Fibroblast of lung (primary cell): ENCODE results near the gene DLL3. TPM values are rescaled to one million over a fixed set of nuclear protein-coding genes. Genes with fewer than 3 reads are reported as not detected.

Experiments
- DNase-seq, 2 donors: peaks; one replicate each; pipeline versions ENCODE4 v3.0.0 to v3.0.0-alpha.2; 2010; ENCODE audit warnings: low read depth in 2 of 2
- H2AFZ ChIP-seq: 2 replicates; pipeline ENCODE4 v1.5.1; 2012; ENCODE audit warnings: low read length, control low read depth, inconsistent platforms
- H3K27ac ChIP-seq: 2 replicates; pipeline ENCODE4 v1.5.1; 2011; ENCODE audit warnings: low read length, control low read depth; ENCODE audit not compliant: insufficient read depth
- H3K27me3 ChIP-seq: 2 replicates; pipeline ENCODE4 v1.5.1; 2011; ENCODE audit warnings: mild to moderate bottlenecking, low read length; ENCODE audit not compliant: control insufficient read depth, insufficient read depth
- H3K36me3 ChIP-seq: 2 replicates; pipeline ENCODE4 v1.5.1; 2011; ENCODE audit warnings: low read length; ENCODE audit not compliant: control insufficient read depth, insufficient read depth
- H3K4me1 ChIP-seq: 2 replicates; pipeline ENCODE4 v1.5.1; 2011; ENCODE audit warnings: low read length; ENCODE audit not compliant: control insufficient read depth, insufficient read depth; ENCODE audit errors: extremely low read depth
- H3K4me2 ChIP-seq: 2 replicates; pipeline ENCODE4 v1.5.1; 2011; ENCODE audit warnings: low read length, control low read depth; ENCODE audit not compliant: insufficient read depth; ENCODE audit errors: extremely low read depth
- H3K4me3 ChIP-seq, 4 experiments: fragments of 200-600 bp in 1 of 4; sonication (generic) in 1 of 4; replicated peaks in 1 of 4; 2 replicates each; pipeline ENCODE4 v1.5.1; 2011 to 2016; ENCODE audit warnings: low read length in 4 of 4, low read depth in 3 of 4, mild to moderate bottlenecking in 3 of 4, control low read depth in 2 of 4, inconsistent platforms in 1 of 4, mixed read lengths in 1 of 4; ENCODE audit not compliant: insufficient read depth in 1 of 4; ENCODE audit errors: control extremely low read depth in 1 of 4
- H3K79me2 ChIP-seq: 2 replicates; pipeline ENCODE4 v1.5.1; 2012; ENCODE audit warnings: mild to moderate bottlenecking, low read length, inconsistent platforms; ENCODE audit not compliant: control insufficient read depth, insufficient read depth
- H3K9ac ChIP-seq: 2 replicates; pipeline ENCODE4 v1.5.1; 2011; ENCODE audit warnings: mild to moderate bottlenecking, low read length, control low read depth; ENCODE audit not compliant: insufficient read depth
- H3K9me3 ChIP-seq: 2 replicates; pipeline ENCODE4 v1.5.1; 2012; ENCODE audit warnings: low read depth, low read length; ENCODE audit not compliant: control insufficient read depth, insufficient read depth
- H4K20me1 ChIP-seq: 2 replicates; pipeline ENCODE4 v1.5.1; 2011; ENCODE audit warnings: low read length; ENCODE audit not compliant: control insufficient read depth, insufficient read depth; ENCODE audit errors: extremely low read depth
- CTCF ChIP-seq, 2 donors: IDR thresholded peaks in 1 of 2; conservative IDR thresholded peaks in 1 of 2; 1 replicate in 1 of 2; 2 replicates in 1 of 2; pipeline ENCODE4 v1.5.1; 2011 to 2012; ENCODE audit warnings: low read length in 2 of 2, control low read depth in 1 of 2, inconsistent platforms in 1 of 2, low read depth in 1 of 2, mild to moderate bottlenecking in 1 of 2
- EZH2 ChIP-seq: IDR thresholded peaks from 2 replicates; pipeline ENCODE4 v1.5.1; 2012; ENCODE audit warnings: low read length, control low read depth, mild to moderate bottlenecking; ENCODE audit errors: missing control alignments
- polyA plus RNA-seq, 2 donors: library from polyadenylated mRNA; depleted of rRNA in 1 of 2; stranded (reverse) in 1 of 2; unstranded in 1 of 2; fragments of >200 nt; gene quantifications; 2 replicates each; pipeline ENCODE4 v1.2.1, GENCODE V29; 2011 to 2012; ENCODE audit warnings: missing spikeins in 1 of 2
- total RNA-seq: library from RNA; depleted of rRNA; stranded (reverse); fragments of >200 nt; gene quantifications from 2 replicates; pipeline ENCODE4 v1.2.1, GENCODE V29; 2014

DLL3 gene
- total and polyA plus RNA-seq, 2 donors (not counting 1 experiment from before 2014, with no cell fraction given) = under 0.01 to 0.11 TPM

DNA sequence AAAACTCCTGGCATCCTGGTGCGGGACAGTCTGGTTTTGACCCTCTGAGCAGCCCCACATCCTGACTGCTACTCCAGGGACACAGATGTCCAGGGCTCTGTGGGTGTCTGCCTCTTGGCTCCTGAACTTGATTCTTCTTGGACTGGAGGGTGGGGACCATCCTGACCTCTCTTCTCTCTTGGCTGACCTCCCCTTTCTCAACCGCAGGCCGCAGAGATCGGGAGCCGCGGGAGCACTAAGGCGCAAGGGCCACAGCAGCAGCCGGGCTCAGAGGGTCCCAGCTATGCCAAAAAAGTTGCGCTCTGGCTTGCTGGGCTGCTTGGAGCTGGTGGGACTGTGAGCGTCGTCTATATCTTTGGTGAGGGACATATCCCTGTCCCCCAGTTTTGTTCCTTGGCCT lies 17.1 kb upstream of the DLL3 start:
- no peaks in the 10 kb centered on the region for H3K4me1 ChIP-seq
- no peak overlapping the region for H2AFZ ChIP-seq
- H3K4me3 ChIP-seq = peak overlapping the region; percentile 84 to 100 (median 92)
- no peak for DNase-seq
- no peaks in the 10 kb centered on the region for H3K9me3 ChIP-seq
- peak overlapping the region; percentile 96 for H3K9ac ChIP-seq
- H3K4me2 ChIP-seq = peak overlapping the region; percentile 69
- peak overlapping the region; percentile 94 for H3K27ac ChIP-seq
- TF ChIP-seq EZH2 (no peak), CTCF (conservative IDR thresholded peaks at IDR 0.05 in 1 of 2, IDR thresholded peaks at IDR 0.05 in 1 of 2; ENCODE audit: low read depth in 1 of 2, low read length in 2 of 2) (no peak)
- no peaks in the 10 kb centered on the region for H4K20me1 ChIP-seq
- peaks cover 7% of the 10 kb centered on the region for H3K36me3 ChIP-seq
- peaks cover 18% of the 10 kb centered on the region for H3K79me2 ChIP-seq
- H3K27me3 ChIP-seq = no peaks in the 10 kb centered on the region

GRCh38 chr19:39483141-39483540 lies 15.6 kb upstream of the DLL3 start:
- no peaks in the 10 kb centered on the region for H3K9me3 ChIP-seq
- no peaks in the 10 kb centered on the region for H4K20me1 ChIP-seq
- no peak overlapping the region for H3K27ac ChIP-seq
- H3K27me3 ChIP-seq = no peaks in the 10 kb centered on the region
- H3K4me2 ChIP-seq = no peak overlapping the region
- no peak overlapping the region for H3K9ac ChIP-seq
- H2AFZ ChIP-seq = no peak overlapping the region
- no peaks in the 10 kb centered on the region for H3K4me1 ChIP-seq
- peaks cover 11% of the 10 kb centered on the region for H3K36me3 ChIP-seq
- TF ChIP-seq EZH2 (no peak), CTCF (conservative IDR thresholded peaks at IDR 0.05 in 1 of 2, IDR thresholded peaks at IDR 0.05 in 1 of 2; ENCODE audit: low read depth in 1 of 2, low read length in 2 of 2) (no peak)
- no peak overlapping the region for H3K4me3 ChIP-seq
- no peak for DNase-seq
- peaks cover 18% of the 10 kb centered on the region for H3K79me2 ChIP-seq

- no peaks in the 10 kb centered on the region for H3K9me3 ChIP-seq
- no peak overlapping the region for H3K27ac ChIP-seq
- no peaks in the 10 kb centered on the region for H3K79me2 ChIP-seq
- H3K4me2 ChIP-seq = no peak overlapping the region
- no peak overlapping the region for H3K4me3 ChIP-seq
- H3K36me3 ChIP-seq = peaks cover 16% of the 10 kb centered on the region
- no peak for DNase-seq
- no peak overlapping the region for H2AFZ ChIP-seq
- no peak overlapping the region for H3K9ac ChIP-seq
- TF ChIP-seq CTCF (conservative IDR thresholded peaks at IDR 0.05 in 1 of 2, IDR thresholded peaks at IDR 0.05 in 1 of 2; ENCODE audit: low read depth in 1 of 2, low read length in 2 of 2) (no peak), EZH2 (no peak)
- H3K4me1 ChIP-seq = no peaks in the 10 kb centered on the region
- H4K20me1 ChIP-seq = no peaks in the 10 kb centered on the region
- H3K27me3 ChIP-seq = no peaks in the 10 kb centered on the region
Measured at GRCh38 chr19:39489756-39490155, 9.0 kb upstream of the DLL3 start.
